Astrocyte (in vitro differentiated cells and primary cell): ENCODE results near the gene NUDT14. TPM values are rescaled to one million over a fixed set of nuclear protein-coding genes. Genes with fewer than 3 reads are reported as not detected.

ENCODE experiments used
- DNase-seq: peaks from one replicate; pipeline ENCODE4 v3.0.0-alpha.2; 2010; ENCODE audit warnings: low read depth
- FAIRE-seq: peaks from 2 replicates; lab custom pipeline; 2011; peaks lifted over from hg19 to GRCh38; lab: Jason Lieb, UNC
- H2AFZ ChIP-seq: 2 replicates; pipeline ENCODE4 v1.6.0; 2012; ENCODE audit warnings: low read depth, low read length, inconsistent platforms
- H3K27ac ChIP-seq: 2 replicates; pipeline ENCODE4 v1.5.1; 2011; ENCODE audit warnings: low read depth, low read length, inconsistent platforms
- H3K27me3 ChIP-seq: 2 replicates; pipeline ENCODE4 v1.6.0; 2011; ENCODE audit warnings: low read length, inconsistent platforms; ENCODE audit not compliant: insufficient read depth
- H3K36me3 ChIP-seq: 2 replicates; pipeline ENCODE4 v1.5.1; 2011; ENCODE audit warnings: low read length, inconsistent platforms; ENCODE audit not compliant: insufficient read depth
- H3K4me1 ChIP-seq: 2 replicates; pipeline ENCODE4 v1.5.1; 2011; ENCODE audit warnings: low read length, inconsistent platforms; ENCODE audit not compliant: insufficient read depth
- H3K4me2 ChIP-seq: 2 replicates; pipeline ENCODE4 v1.6.0; 2012; ENCODE audit warnings: low read length, inconsistent platforms
- H3K4me3 ChIP-seq: 2 replicates; pipeline ENCODE4 v1.5.1; 2011; ENCODE audit warnings: low read depth, mild to moderate bottlenecking, low read length, inconsistent platforms; ENCODE audit not compliant: insufficient read depth
- H3K79me2 ChIP-seq: 2 replicates; pipeline ENCODE4 v1.6.0; 2012; ENCODE audit warnings: mild to moderate bottlenecking, low read length, inconsistent platforms; ENCODE audit not compliant: insufficient read depth
- H3K9ac ChIP-seq: 2 replicates; pipeline ENCODE4 v1.6.0; 2012; ENCODE audit warnings: mild to moderate bottlenecking, low read length, inconsistent platforms
- H3K9me3 ChIP-seq: 2 replicates; pipeline ENCODE4 v1.5.1; 2012; ENCODE audit warnings: low read depth, mild to moderate bottlenecking, low read length, inconsistent platforms; ENCODE audit not compliant: insufficient read depth
- H4K20me1 ChIP-seq: 2 replicates; pipeline ENCODE4 v1.6.0; 2012; ENCODE audit warnings: low read length, inconsistent platforms; ENCODE audit not compliant: insufficient read depth
- H3K27ac Mint-ChIP-seq: one replicate; pipeline ENCODE4 v1.8.0; 2021; ENCODE audit warnings: mild to moderate bottlenecking, mixed read lengths; ENCODE audit not compliant: unreplicated experiment
- H3K27me3 Mint-ChIP-seq: one replicate; pipeline ENCODE4 v1.8.0; 2021; ENCODE audit warnings: low read depth, mixed read lengths; ENCODE audit not compliant: unreplicated experiment
- H3K36me3 Mint-ChIP-seq: one replicate; pipeline ENCODE4 v1.8.0; 2021; ENCODE audit warnings: low read depth, mixed read lengths; ENCODE audit not compliant: unreplicated experiment
- H3K4me1 Mint-ChIP-seq: one replicate; pipeline ENCODE4 v1.8.0; 2021; ENCODE audit warnings: low read depth, mixed read lengths; ENCODE audit not compliant: unreplicated experiment
- H3K4me3 Mint-ChIP-seq: one replicate; pipeline ENCODE4 v1.8.0; 2021; ENCODE audit warnings: mild to moderate bottlenecking, moderate library complexity, mixed read lengths; ENCODE audit not compliant: unreplicated experiment
- H3K9me3 Mint-ChIP-seq: one replicate; pipeline ENCODE4 v1.8.0; 2021; ENCODE audit warnings: mild to moderate bottlenecking, mixed read lengths; ENCODE audit not compliant: unreplicated experiment
- CTCF ChIP-seq: IDR thresholded peaks from 2 replicates; pipeline ENCODE4 v1.5.1; 2011; ENCODE audit warnings: low read depth, mild to moderate bottlenecking, inconsistent platforms, low read length, moderate library complexity; ENCODE audit not compliant: insufficient read depth
- EZH2 ChIP-seq: IDR thresholded peaks from 2 replicates; pipeline ENCODE4 v1.6.1; 2012; ENCODE audit warnings: mild to moderate bottlenecking, low read length, inconsistent platforms; ENCODE audit not compliant: insufficient read depth
- total RNA-seq: library from RNA; stranded (reverse); gene quantifications from 2 replicates; pipeline ENCODE4 v1.2.1, GENCODE V29; 2021

The NUDT14 gene
- total RNA-seq, 1 donor from 2014 or later = 17.5 TPM

- no peaks in the 10 kb centered on the region for H4K20me1 ChIP-seq
- no peak overlapping the region for H2AFZ ChIP-seq
- Mint-ChIP-seq H3K9me3 (peaks cover 9% of the 10 kb centered on the region), H3K27ac (no peak overlapping the region), H3K27me3 (peaks cover 2% of the 10 kb centered on the region), H3K4me1 (no peaks in the 10 kb centered on the region), H3K4me3 (no peak overlapping the region), H3K36me3 (peaks cover 9% of the 10 kb centered on the region)
- TF ChIP-seq EZH2 (no peak), CTCF (no peak)
- no peak overlapping the region for H3K9ac ChIP-seq
- peaks cover 12% of the 10 kb centered on the region for H3K9me3 ChIP-seq
- no peak for DNase-seq
- no peaks in the 10 kb centered on the region for H3K4me1 ChIP-seq
- H3K4me3 ChIP-seq = no peak overlapping the region
- FAIRE-seq = no peak
- no peaks in the 10 kb centered on the region for H3K36me3 ChIP-seq
- H3K4me2 ChIP-seq = no peak overlapping the region
- peaks cover 8% of the 10 kb centered on the region for H3K27me3 ChIP-seq
- no peaks in the 10 kb centered on the region for H3K79me2 ChIP-seq
- H3K27ac ChIP-seq = no peak overlapping the region
These were observed 44.5 kb downstream of the NUDT14 start for GRCh38 chr14:105136401-105137322.

GRCh38 chr14:105135700-105136395 is 45.3 kb downstream of the NUDT14 start:
- no peaks in the 10 kb centered on the region for H3K4me1 ChIP-seq
- H3K27me3 ChIP-seq = peaks cover 8% of the 10 kb centered on the region
- H3K27ac ChIP-seq = no peak overlapping the region
- no peak for FAIRE-seq
- no peaks in the 10 kb centered on the region for H3K36me3 ChIP-seq
- H4K20me1 ChIP-seq = no peaks in the 10 kb centered on the region
- Mint-ChIP-seq H3K27me3 (peaks cover 2% of the 10 kb centered on the region), H3K4me3 (no peak overlapping the region), H3K27ac (no peak overlapping the region), H3K9me3 (peaks cover 7% of the 10 kb centered on the region), H3K36me3 (peaks cover 4% of the 10 kb centered on the region), H3K4me1 (no peaks in the 10 kb centered on the region)
- no peak overlapping the region for H2AFZ ChIP-seq
- H3K4me3 ChIP-seq = no peak overlapping the region
- H3K4me2 ChIP-seq = no peak overlapping the region
- TF ChIP-seq EZH2 (no peak), CTCF (no peak)
- DNase-seq = no peak
- peaks cover 12% of the 10 kb centered on the region for H3K9me3 ChIP-seq
- H3K9ac ChIP-seq = no peak overlapping the region
- no peaks in the 10 kb centered on the region for H3K79me2 ChIP-seq
